ENCODE data around the gene AIP. TPM values are rescaled to one million over a fixed set of nuclear protein-coding genes. Genes with fewer than 3 reads are reported as not detected.
"Not testable (repeated sequence)": the region's sequence is repeated elsewhere in the genome, so short reads cannot be mapped to it uniquely, and the experiment has no call there.

The AIP gene
- total RNA-seq, 1 donor from 2014 or later = 55.3 TPM

DNA sequence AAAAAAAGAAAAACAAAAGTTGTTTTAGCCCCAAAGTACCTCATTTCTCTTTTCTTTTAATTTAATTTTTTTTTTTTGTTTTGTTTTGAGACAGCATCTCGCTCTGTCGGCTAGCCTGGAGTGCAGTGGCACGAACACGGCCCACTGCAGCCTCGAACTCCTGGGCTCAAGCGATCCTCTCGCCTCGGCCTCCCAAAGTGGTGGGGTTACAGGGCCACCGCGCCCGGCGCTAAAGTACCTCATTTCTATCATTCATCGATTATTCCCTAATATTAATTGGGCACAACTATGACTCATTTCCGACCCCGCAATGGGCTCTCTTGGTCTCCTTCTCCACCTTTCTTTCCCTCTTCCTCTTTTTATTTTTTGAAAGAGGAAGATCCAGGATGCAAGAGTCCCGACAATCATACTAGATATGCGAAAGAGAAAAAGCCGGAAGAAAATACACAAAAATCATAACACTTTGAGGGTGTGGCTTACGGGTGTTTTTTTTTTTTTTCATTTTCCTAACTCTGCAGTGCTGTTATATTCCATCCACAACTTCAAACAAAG, 475 bp upstream of the AIP start:
- Histone ChIP-seq H3K4me1 (peaks cover 38% of the 10 kb centered on the region), H3K27me3 (ENCODE audit: low read depth) (peaks cover 4% of the 10 kb centered on the region), H3K27ac (replicated peaks) (peak overlapping the region; percentile 85), H3K9me3 (replicated peaks) (no peaks in the 10 kb centered on the region), H3K36me3 (peaks cover 4% of the 10 kb centered on the region), H3K4me3 (peak overlapping the region; percentile 68)
- intact Hi-C loops (cut with micrococcal nuclease) = no loop called here
- no peak for DNase-seq
- TF ChIP-seq, protein P1, sequence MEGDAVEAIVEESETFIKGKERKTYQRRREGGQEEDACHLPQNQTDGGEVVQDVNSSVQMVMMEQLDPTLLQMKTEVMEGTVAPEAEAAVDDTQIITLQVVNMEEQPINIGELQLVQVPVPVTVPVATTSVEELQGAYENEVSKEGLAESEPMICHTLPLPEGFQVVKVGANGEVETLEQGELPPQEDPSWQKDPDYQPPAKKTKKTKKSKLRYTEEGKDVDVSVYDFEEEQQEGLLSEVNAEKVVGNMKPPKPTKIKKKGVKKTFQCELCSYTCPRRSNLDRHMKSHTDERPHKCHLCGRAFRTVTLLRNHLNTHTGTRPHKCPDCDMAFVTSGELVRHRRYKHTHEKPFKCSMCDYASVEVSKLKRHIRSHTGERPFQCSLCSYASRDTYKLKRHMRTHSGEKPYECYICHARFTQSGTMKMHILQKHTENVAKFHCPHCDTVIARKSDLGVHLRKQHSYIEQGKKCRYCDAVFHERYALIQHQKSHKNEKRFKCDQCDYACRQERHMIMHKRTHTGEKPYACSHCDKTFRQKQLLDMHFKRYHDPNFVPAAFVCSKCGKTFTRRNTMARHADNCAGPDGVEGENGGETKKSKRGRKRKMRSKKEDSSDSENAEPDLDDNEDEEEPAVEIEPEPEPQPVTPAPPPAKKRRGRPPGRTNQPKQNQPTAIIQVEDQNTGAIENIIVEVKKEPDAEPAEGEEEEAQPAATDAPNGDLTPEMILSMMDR (IDR thresholded peaks at IDR 0.05; ENCODE audit: borderline replicate concordance) = no peak

- peak overlapping the region; percentile 85 for H3K27ac ChIP-seq (replicated peaks)
- H3K4me3 ChIP-seq = peak overlapping the region; percentile 68
- H3K9me3 ChIP-seq (replicated peaks) = no peaks in the 10 kb centered on the region
- intact Hi-C loops (cut with micrococcal nuclease) = no loop called here
- peaks cover 3% of the 10 kb centered on the region for H3K27me3 ChIP-seq (ENCODE audit: low read depth)
- TF ChIP-seq, protein P1 (IDR thresholded peaks at IDR 0.05; ENCODE audit: borderline replicate concordance) = no peak
- H3K36me3 ChIP-seq = peaks cover 16% of the 10 kb centered on the region
- H3K4me1 ChIP-seq = peaks cover 38% of the 10 kb centered on the region
- DNase-seq = no peak
These were observed 1.2 kb downstream of the AIP start for GRCh38 chr11:67483831-67484665.

DNA sequence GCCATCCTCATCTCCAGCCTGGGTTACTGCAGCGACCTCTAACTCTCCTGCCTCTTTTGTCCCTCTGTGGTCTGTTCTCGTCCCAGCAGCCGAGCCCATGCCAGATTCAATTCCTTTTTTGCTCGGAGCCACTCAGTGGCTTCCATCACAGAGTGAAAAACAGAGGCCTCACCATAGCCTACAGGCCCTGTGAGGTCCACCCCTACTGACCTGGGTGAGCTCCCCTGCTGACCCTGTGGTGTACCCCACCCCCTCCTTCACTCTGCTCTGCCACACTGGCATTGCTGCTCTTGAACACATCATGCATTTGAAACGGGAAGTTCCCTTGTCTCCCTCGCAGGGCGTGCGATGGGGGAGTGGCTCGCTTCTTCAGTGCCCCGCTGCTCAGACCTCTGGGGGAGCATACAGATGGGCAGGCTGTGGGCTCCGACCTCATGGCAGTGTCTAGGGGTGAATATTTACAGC, 2.1 kb downstream of the AIP start:
- Histone ChIP-seq H3K9me3 (replicated peaks) (no peaks in the 10 kb centered on the region), H3K27ac (replicated peaks) (no peak overlapping the region), H3K27me3 (ENCODE audit: low read depth) (no peaks in the 10 kb centered on the region), H3K36me3 (peaks cover 23% of the 10 kb centered on the region), H3K4me3 (no peak overlapping the region), H3K4me1 (peaks cover 43% of the 10 kb centered on the region)
- intact Hi-C loops (cut with micrococcal nuclease) = no loop called here
- TF ChIP-seq, protein P1 (IDR thresholded peaks at IDR 0.05; ENCODE audit: borderline replicate concordance) = no peak
- no peak for DNase-seq

- H3K9me3 ChIP-seq (replicated peaks); intact Hi-C loops (cut with micrococcal nuclease); H3K4me3 ChIP-seq; H3K27ac ChIP-seq (replicated peaks); DNase-seq; H3K27me3 ChIP-seq (ENCODE audit: low read depth): not testable (repeated sequence)
- peaks cover 33% of the 10 kb centered on the region for H3K36me3 ChIP-seq
- peaks cover 43% of the 10 kb centered on the region for H3K4me1 ChIP-seq
These were observed 3.1 kb downstream of the AIP start for GRCh38 chr11:67485873-67486361.

DNA sequence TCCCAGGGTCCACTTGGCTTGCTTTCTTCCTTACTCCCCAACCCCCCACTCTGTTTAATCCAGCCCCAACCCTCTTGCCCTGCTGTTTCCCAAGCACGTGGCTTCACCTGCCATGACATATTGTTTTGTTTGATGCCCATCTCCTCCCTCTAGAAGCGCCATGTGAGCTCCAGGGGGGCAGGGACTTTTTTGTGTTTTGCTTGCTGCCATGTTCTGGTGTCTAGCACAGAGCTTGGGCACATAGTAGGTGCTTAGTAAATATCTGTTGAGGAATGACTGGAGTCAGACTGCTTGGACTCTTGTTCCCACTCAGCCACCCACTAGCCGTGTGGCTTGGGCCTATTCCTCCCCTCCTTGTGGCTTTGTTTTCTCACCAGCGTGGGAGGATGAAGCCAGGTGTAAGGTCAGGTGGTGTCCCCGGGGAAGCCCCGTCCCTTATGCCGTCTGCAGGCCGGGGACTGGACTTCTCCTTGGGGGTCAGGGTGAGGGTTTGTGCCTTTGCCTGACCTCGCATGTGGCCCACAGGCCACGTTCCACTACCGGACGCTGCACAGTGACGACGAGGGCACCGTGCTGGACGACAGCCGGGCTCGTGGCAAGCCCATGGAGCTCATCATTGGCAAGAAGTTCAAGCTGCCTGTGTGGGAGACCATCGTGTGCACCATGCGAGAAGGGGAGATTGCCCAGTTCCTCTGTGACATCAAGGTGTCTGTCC, 3.8 kb downstream of the AIP start:
- intact Hi-C loops (cut with micrococcal nuclease) = no loop called here
- no peak for DNase-seq
- peaks cover 39% of the 10 kb centered on the region for H3K36me3 ChIP-seq
- H3K4me3 ChIP-seq = no peak overlapping the region
- TF ChIP-seq, protein P1 (IDR thresholded peaks at IDR 0.05; ENCODE audit: borderline replicate concordance) = no peak
- no peaks in the 10 kb centered on the region for H3K9me3 ChIP-seq (replicated peaks)
- no peak overlapping the region for H3K27ac ChIP-seq (replicated peaks)
- H3K4me1 ChIP-seq = peaks cover 43% of the 10 kb centered on the region
- H3K27me3 ChIP-seq (ENCODE audit: low read depth) = no peaks in the 10 kb centered on the region

Data from left ventricle myocardium inferior (tissue), 1 donor.